ENCODE data around the gene GORAB.

DNA sequence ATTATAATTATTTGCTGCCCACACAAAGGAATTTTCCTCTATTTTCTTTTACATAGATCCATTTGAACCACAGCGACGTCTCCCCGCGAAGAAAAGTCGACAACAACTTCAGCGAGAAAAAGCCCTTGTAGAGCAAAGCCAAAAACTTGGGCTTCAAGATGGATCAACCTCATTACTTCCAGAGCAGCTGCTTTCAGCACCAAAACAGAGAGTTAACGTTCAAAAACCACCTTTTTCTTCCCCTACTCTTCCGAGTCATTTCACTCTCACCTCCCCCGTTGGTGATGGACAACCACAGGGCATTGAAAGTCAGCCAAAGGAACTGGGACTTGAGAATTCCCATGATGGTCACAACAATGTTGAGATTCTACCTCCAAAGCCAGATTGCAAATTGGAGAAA, 7.2 kb downstream of the GORAB start:
- no peak for TF ChIP-seq POLR2A (IDR thresholded peaks at IDR 0.05)
- TF ChIP-seq, protein P1, sequence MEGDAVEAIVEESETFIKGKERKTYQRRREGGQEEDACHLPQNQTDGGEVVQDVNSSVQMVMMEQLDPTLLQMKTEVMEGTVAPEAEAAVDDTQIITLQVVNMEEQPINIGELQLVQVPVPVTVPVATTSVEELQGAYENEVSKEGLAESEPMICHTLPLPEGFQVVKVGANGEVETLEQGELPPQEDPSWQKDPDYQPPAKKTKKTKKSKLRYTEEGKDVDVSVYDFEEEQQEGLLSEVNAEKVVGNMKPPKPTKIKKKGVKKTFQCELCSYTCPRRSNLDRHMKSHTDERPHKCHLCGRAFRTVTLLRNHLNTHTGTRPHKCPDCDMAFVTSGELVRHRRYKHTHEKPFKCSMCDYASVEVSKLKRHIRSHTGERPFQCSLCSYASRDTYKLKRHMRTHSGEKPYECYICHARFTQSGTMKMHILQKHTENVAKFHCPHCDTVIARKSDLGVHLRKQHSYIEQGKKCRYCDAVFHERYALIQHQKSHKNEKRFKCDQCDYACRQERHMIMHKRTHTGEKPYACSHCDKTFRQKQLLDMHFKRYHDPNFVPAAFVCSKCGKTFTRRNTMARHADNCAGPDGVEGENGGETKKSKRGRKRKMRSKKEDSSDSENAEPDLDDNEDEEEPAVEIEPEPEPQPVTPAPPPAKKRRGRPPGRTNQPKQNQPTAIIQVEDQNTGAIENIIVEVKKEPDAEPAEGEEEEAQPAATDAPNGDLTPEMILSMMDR (IDR thresholded peaks at IDR 0.05): no peak
